ENCODE results near the gene SLC9A9. TPM values are rescaled to one million over a fixed set of nuclear protein-coding genes. Genes with fewer than 3 reads are reported as not detected.

Gene SLC9A9
- total RNA-seq, 1 experiment from 2014 or later: 1.4 TPM

DNA sequence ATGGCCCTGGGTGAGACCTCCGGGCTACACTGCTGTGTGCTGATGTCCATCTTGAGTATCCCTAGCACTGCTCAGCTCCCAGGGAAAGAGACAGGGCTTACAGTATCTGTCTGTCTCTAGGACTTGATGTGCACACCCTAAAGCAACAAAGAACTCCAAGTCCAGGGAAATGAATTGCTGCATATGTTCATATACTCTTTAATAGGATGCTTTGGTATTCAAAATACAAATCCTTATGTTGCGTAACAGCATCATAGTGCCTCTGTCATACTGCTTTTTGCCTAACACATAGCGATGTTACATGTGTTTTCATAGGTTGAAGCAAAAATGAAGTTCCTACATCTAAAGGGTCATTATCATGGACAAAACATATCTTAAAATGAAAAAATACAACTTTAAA is 299.9 kb downstream of the SLC9A9 start:
- no peak for DNase-seq (ENCODE audit: low spot score)
- BruUV-seq (replicated peaks): no TSS peak
- H3K4me3 ChIP-seq (ENCODE audit: low read depth, low read length, poor library complexity, severe bottlenecking): no peak overlapping the region
- CTCF ChIA-PET: no interaction called here
- H3K36me3 ChIP-seq (ENCODE audit: insufficient read depth, low read length, poor library complexity, severe bottlenecking): no peaks in the 10 kb centered on the region
- intact Hi-C loops (cut with micrococcal nuclease; ENCODE audit: unreplicated experiment): no loop called here
- H3K9me3 ChIP-seq (ENCODE audit: low read depth, low read length, poor library complexity, severe bottlenecking): no peaks in the 10 kb centered on the region
- H3K27me3 ChIP-seq (replicated peaks; ENCODE audit: insufficient read depth, low read depth, low read length, poor library complexity): no peaks in the 10 kb centered on the region
- H3K4me1 ChIP-seq (ENCODE audit: insufficient read depth, low read length, poor library complexity, severe bottlenecking): no peaks in the 10 kb centered on the region
- no peak overlapping the region for H3K27ac ChIP-seq (ENCODE audit: low read depth, low read length, poor library complexity, severe bottlenecking)
- no peak for TF ChIP-seq EZH2 (IDR thresholded peaks at IDR 0.05; ENCODE audit: borderline replicate concordance, low read depth, low read length, poor library complexity, severe bottlenecking)
- TF ChIP-seq, protein P1, sequence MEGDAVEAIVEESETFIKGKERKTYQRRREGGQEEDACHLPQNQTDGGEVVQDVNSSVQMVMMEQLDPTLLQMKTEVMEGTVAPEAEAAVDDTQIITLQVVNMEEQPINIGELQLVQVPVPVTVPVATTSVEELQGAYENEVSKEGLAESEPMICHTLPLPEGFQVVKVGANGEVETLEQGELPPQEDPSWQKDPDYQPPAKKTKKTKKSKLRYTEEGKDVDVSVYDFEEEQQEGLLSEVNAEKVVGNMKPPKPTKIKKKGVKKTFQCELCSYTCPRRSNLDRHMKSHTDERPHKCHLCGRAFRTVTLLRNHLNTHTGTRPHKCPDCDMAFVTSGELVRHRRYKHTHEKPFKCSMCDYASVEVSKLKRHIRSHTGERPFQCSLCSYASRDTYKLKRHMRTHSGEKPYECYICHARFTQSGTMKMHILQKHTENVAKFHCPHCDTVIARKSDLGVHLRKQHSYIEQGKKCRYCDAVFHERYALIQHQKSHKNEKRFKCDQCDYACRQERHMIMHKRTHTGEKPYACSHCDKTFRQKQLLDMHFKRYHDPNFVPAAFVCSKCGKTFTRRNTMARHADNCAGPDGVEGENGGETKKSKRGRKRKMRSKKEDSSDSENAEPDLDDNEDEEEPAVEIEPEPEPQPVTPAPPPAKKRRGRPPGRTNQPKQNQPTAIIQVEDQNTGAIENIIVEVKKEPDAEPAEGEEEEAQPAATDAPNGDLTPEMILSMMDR (conservative IDR thresholded peaks at IDR 0.05; ENCODE audit: low read depth, low read length): no peak
- POLR2A ChIA-PET (ENCODE audit: low non-redundant PET): no interaction called here

DNA sequence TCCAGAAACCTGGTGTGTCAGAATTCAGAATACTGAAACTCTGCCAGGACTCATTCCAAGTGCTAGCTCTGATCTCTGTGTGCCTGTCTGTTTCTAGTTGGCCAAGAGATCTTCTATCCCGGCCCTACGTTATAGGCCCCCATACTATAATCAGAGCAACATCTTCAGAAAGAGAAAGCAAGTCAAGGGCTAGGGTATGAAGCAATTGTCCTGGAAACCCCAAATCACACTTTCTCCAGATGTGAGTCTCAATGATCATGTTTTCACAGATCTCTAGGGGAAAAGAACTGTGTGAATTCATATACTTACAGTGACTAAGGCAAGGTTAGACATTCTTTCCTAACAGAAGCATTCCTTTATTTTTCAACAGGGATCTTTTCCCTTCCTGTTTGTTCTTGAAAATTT is 309.7 kb downstream of the SLC9A9 start:
- no peaks in the 10 kb centered on the region for H3K36me3 ChIP-seq (ENCODE audit: insufficient read depth, low read length, poor library complexity, severe bottlenecking)
- TF ChIP-seq EZH2 (IDR thresholded peaks at IDR 0.05; ENCODE audit: borderline replicate concordance, low read depth, low read length, poor library complexity, severe bottlenecking): no peak
- TF ChIP-seq, protein P1 (conservative IDR thresholded peaks at IDR 0.05; ENCODE audit: low read depth, low read length): no peak
- no peaks in the 10 kb centered on the region for H3K4me1 ChIP-seq (ENCODE audit: insufficient read depth, low read length, poor library complexity, severe bottlenecking)
- H3K9me3 ChIP-seq (ENCODE audit: low read depth, low read length, poor library complexity, severe bottlenecking): no peaks in the 10 kb centered on the region
- H3K4me3 ChIP-seq (ENCODE audit: low read depth, low read length, poor library complexity, severe bottlenecking): no peak overlapping the region
- DNase-seq (ENCODE audit: low spot score): no peak
- H3K27ac ChIP-seq (ENCODE audit: low read depth, low read length, poor library complexity, severe bottlenecking): no peak overlapping the region
- no TSS peak for BruUV-seq (replicated peaks)
- intact Hi-C loops (cut with micrococcal nuclease; ENCODE audit: unreplicated experiment): no loop called here
- H3K27me3 ChIP-seq (replicated peaks; ENCODE audit: insufficient read depth, low read depth, low read length, poor library complexity): no peaks in the 10 kb centered on the region
- ChIA-PET POLR2A (ENCODE audit: low non-redundant PET) (no interaction called here), CTCF (no interaction called here)

DNA sequence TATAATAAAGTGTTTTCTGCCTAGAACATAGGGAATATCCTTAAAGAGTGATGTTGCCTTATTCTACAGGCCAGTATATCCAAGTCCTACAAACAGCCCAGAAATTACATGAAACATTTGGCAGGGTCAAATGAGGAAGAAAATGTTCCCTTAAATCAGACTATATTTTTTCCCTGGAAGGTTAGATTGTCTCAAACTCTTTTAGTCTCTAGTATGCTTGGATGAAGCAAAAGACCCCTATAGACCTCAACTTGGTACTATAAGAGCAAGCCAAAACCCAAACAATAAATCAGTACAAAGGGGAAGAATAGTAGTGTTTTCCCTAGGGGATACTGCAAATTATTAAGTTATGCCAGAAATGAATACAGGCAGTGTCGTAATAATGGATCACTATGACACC is 310.2 kb downstream of the SLC9A9 start:
- ChIA-PET CTCF (no interaction called here), POLR2A (ENCODE audit: low non-redundant PET) (no interaction called here)
- Histone ChIP-seq H3K4me1 (ENCODE audit: insufficient read depth, low read length, poor library complexity, severe bottlenecking) (no peaks in the 10 kb centered on the region), H3K4me3 (ENCODE audit: low read depth, low read length, poor library complexity, severe bottlenecking) (no peak overlapping the region), H3K36me3 (ENCODE audit: insufficient read depth, low read length, poor library complexity, severe bottlenecking) (no peaks in the 10 kb centered on the region), H3K9me3 (ENCODE audit: low read depth, low read length, poor library complexity, severe bottlenecking) (no peaks in the 10 kb centered on the region), H3K27me3 (replicated peaks; ENCODE audit: insufficient read depth, low read depth, low read length, poor library complexity) (no peaks in the 10 kb centered on the region), H3K27ac (ENCODE audit: low read depth, low read length, poor library complexity, severe bottlenecking) (no peak overlapping the region)
- DNase-seq (ENCODE audit: low spot score): no peak
- TF ChIP-seq, protein P1 (conservative IDR thresholded peaks at IDR 0.05; ENCODE audit: low read depth, low read length): no peak
- TF ChIP-seq EZH2 (IDR thresholded peaks at IDR 0.05; ENCODE audit: borderline replicate concordance, low read depth, low read length, poor library complexity, severe bottlenecking): no peak
- intact Hi-C loops (cut with micrococcal nuclease; ENCODE audit: unreplicated experiment): no loop called here
- BruUV-seq (replicated peaks): no TSS peak
